ENCODE measurements around the gene DNAJB12.
"Not testable (repeated sequence)": the region's sequence is repeated elsewhere in the genome, so short reads cannot be mapped to it uniquely, and the experiment has no call there.

DNAJB12 gene

DNA sequence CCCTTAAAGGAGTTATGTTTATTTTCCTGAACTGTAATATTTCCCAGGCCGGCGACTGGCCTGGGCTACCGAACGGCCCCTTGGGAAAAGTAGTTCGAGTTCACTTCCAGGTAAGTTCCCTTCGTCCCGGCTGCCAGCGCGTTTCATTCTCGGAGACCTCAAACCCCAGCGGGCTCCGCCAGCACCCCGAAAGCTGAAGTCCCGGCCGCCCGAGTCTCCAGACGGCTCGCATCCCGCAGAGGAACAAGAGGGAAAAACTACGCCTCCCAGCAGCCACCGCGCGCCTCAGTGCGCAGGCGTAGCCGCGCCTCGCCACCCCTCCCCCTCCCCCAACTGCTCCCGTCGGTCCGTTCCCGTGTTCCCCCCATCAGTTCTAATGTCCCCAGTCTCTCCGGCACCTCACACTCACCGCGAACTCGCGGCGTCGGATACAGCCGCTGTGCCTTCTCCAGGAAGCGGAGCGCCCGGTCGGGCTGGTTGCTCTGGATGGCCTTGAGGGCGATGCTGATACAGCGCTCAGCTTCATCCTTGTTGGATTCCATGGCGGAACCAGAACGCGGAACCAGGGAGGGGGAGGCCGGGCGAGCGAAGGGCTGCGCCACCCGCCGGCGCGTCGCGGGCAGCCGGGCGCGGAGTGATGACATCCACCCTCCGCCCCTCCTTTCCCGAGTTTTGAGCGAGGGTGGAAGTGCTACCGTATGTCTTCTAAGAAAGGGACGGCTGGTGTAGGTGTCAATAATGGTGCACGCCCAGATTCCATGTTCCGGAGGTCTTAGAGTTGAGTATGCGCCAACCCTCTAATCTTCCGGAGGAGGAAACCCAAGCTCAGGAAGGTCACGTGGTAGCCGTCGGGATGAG is at the start of gene DNAJB12:
Gene DNAJB12 (minus strand): TSS at position 564 of the 858 bp plus-strand sequence. CDS start 22 bp downstream, at position 542.
- DNase-seq (ENCODE audit: low read depth in 2 of 2), result peak; percentile 82 to 83

- DNase-seq (ENCODE audit: low read depth in 2 of 2), result not testable (repeated sequence)
These were observed 40.9 kb upstream of the DNAJB12 start for GRCh38 chr10:72395581-72395980.

- no peak for DNase-seq (ENCODE audit: low read depth in 2 of 2)
These were observed 37.9 kb upstream of the DNAJB12 start for GRCh38 chr10:72392571-72392970.

DNA sequence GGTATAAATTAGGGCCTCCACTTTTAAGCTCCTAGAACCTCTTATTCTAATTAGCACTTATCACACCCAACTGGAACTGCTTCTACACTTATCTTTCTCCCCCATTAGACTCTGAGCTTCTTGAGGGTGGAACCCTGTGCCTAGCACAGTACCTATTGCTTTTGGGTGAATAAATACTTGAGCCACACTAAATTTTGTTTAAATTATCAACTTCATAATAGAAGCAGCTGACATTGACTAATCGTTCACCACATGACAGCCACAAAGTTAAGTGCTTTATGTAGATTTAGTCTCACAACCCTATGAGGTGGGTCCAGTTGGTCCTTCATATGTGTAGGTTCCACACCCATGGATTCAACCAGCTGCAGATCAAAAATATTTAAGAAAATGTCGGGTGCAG is 36.0 kb upstream of the DNAJB12 start:
- no peak for DNase-seq (ENCODE audit: low read depth in 2 of 2)

- DNase-seq (ENCODE audit: low read depth in 2 of 2), result no peak
These were observed 35.0 kb upstream of the DNAJB12 start for GRCh38 chr10:72389716-72390115.

GRCh38 chr10:72389014-72389413 is 34.3 kb upstream of the DNAJB12 start:
- no peak for DNase-seq (ENCODE audit: low read depth in 2 of 2)

DNA sequence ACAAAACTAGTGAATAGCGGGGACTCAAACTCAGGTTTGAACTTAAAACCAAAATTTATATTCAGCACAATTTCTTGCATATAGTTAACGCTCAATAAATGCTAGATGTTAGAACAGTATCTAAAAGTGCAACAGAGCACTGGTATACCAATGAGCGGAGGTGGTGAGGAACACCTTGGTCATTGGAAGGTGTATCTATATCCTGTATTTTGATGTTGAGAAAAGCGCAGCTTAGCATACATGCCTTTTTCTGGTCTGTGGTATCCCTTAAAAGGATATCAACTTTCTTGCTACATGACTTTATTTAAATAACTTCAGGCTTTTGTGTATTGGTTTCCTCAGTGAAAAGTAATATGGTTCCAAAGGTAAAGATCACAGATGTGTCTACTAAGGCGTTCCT is 33.3 kb upstream of the DNAJB12 start:
- DNase-seq (ENCODE audit: low read depth in 2 of 2), result no peak

DNA sequence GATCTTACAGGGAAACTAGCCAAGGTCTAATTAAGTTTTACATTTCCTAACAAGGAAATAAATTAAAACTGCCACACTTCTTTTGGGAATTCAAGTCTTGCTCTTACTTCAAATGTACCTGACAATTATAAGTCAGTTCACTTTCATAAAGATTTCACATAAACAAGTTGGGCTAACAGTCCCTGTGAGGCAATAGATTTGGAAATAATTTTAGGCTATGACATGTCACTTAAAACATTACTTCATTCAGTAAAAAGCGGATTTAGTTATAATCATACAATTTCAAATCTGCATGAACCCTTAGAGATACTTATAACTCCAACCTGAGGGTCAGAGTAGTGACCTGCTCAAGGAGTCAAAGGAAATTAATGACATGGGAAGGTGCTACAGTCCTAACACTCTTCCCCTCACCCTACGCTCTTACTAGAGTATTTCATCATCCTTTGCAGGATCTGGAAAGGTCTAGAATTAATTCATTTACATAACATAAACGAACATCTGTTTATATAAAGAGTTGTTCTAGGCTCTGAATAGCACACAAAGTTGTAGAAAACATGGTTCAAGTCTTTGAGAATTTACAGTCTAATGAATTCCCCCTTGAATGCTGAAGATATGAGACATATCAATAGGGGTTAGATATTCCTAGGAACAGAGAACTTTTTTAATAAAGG is 32.3 kb upstream of the DNAJB12 start:
- DNase-seq (ENCODE audit: low read depth in 2 of 2), result no peak

GRCh38 chr10:72385724-72386123 is 31.0 kb upstream of the DNAJB12 start:
- DNase-seq (ENCODE audit: low read depth in 2 of 2), result no peak

GRCh38 chr10:72384982-72385381 is 30.3 kb upstream of the DNAJB12 start:
- DNase-seq (ENCODE audit: low read depth in 2 of 2), result not testable (repeated sequence)

DNA sequence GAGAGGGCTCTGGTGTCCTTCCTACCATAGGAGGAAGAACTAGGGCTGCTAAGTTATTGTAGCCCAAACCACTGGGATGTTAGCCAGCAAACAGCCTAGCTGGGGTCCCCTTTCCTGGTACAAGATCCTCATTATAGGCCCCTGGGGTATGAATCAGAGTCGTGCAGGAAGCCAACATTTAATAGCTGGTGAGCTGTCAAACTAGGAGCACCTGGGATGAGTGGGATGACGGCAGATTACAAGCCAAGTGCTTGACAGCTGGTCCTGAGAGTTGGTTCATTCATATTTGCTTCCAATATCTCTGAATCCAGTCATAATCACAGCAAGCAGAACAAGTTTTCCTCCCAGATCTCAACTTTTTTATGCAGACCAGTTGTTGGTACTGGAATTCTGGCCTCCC is 25.1 kb upstream of the DNAJB12 start:
- no peak for DNase-seq (ENCODE audit: low read depth in 2 of 2)

DNA sequence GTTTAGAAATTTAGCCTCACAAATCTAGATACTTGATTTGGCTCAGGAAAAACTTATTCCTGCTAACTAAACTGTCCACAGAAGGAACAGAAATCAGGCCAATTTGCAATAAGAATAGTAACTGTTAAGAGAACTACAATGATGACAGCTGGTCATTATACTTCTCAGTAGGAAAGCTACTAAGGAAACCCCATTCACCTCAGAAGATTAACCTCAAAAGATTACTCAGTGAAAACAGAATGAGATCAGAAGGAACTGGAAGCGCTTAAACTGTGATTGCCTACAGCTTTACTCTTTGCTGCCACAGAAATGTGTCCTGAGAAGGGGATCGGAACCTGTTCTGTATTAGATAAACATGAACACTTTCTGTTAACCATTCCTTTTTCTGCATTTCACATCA is 24.3 kb upstream of the DNAJB12 start:
- no peak for DNase-seq (ENCODE audit: low read depth in 2 of 2)

DNA sequence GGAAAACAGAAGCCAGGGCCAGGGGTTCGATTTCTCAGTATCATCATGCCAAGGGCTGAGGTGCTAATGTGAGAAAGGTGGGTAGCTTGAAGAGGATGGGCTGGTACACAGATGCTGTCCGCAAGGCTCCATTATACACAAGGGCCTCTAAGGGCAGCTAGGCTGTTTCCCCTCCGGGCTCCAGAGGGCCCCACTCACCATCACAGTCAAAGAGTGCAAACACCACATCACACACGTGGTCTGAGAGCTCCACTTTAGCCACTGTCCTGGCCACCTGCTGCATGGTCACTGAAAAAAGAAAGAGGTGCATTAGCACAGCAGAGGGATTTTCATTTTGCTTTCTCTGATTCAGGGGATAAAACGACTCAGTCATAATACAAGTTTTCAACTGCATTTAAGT is 20.9 kb upstream of the DNAJB12 start:
- no peak for DNase-seq (ENCODE audit: low read depth in 2 of 2)

GRCh38 chr10:72375173-72375572 is 20.5 kb upstream of the DNAJB12 start:
- DNase-seq (ENCODE audit: low read depth in 2 of 2), result no peak

DNA sequence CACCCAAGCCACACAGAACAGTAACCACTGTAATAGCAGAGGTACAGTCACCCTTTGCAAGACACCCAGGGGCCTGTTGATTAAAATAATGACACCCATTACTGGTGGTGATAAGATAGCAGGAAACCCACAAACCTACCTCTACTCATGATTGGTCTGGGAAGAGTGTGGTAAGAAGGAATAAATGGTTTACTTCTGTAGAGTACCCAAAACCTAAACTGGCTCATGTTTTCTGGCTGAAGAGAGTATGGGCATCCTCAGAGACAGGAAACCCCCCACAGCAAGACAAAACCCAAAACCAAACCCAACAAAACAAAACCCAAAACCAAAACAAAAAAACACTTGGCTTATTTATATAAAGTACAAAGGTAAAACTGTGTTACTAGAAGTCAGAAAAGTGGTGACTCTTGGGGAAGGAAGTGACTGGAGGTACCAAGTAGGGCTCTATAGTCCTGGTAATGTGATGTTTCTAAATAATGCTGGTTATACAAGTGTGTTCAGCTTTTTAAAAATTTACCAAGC is 15.5 kb upstream of the DNAJB12 start:
- DNase-seq (ENCODE audit: low read depth in 2 of 2), result peak in 1 of 2 donors; percentile 2

GRCh38 chr10:72367301-72367960 is 12.7 kb upstream of the DNAJB12 start:
- no peak for DNase-seq (ENCODE audit: low read depth in 2 of 2)

- no peak for DNase-seq (ENCODE audit: low read depth in 2 of 2)
These were observed 10.6 kb upstream of the DNAJB12 start for GRCh38 chr10:72365106-72365895.

DNA sequence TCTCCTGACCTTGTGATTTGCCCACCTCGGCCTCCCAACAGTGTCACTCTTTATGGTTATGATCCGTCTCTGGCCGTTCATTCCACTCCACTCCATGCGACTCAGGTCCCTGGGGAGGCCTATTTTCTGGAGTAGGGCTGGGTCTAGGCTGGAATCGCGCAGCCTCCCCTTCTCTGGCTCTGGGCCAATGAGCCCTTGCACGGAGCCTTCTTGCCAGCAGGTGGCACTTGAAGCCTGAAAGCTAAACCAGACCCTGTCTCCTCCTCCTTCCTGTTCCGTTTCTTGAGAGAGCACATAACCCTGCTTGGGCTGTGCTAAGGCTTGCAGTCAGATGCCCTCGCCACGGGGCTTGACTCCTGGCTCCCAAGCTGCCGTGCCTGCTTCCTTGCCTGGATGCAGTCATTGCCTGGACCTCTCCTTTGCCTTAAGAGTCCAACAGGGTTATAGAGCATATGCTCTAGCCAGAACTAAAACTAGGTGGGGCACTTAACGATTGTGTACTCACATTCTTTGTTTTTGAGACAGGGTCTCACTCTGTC is 9.6 kb upstream of the DNAJB12 start:
- peak; percentile 65 to 68 for DNase-seq (ENCODE audit: low read depth in 2 of 2)

DNA sequence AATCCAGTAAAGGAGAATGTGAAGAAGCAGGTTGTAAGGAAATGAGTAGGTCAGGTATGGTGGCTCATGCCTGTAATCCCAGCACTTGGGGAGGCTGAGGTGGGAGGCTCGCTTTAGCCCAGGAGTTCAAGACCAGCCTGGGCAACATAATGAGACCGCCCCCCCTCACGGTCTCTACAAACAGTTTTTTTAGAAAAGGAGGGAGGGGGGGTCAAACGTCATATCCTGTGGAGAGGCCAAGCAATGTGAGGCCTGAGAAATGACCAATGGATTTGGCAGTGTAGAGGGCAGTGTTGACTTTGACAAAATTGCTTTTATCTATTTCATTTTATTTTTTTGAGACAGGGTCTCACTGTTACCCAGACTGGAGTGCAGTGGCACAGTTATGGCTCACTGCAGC is 2.3 kb upstream of the DNAJB12 start:
- no peak for DNase-seq (ENCODE audit: low read depth in 2 of 2)

DNA sequence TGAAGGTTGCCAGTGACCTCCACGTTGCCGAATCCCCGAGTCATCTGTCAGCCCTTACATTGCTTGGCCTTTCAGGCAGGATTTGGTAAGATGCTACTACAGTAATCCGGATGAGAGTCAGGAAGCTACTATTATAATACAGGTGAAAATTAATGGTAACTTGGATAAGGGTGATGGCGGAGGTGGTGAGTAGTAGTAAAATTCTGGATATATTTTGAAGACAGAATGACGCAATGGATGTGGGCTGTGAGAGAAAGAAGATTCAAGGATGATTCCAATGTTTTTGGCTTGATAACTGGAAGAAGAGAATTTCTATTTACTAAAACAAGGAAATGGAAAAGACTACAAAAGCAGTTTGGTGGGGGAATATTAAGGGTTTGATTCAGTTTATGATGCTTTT is 1.4 kb upstream of the DNAJB12 start:
- DNase-seq (ENCODE audit: low read depth in 2 of 2), result no peak

GRCh38 chr10:72355214-72355555 is 466 bp upstream of the DNAJB12 start:
- no peak for DNase-seq (ENCODE audit: low read depth in 2 of 2)

All from stimulated activated CD8-positive, alpha-beta memory T cell treated with anti-CD3 and anti-CD28 coated beads, Interleukin-15, amount 100 ng/mL, for 48 hours (primary cell).